CD4-positive, CD25-positive, alpha-beta regulatory T cell (primary cell): Measurements from ENCODE around the gene PLA1A. TPM values are rescaled to one million over a fixed set of nuclear protein-coding genes. Genes with fewer than 3 reads are reported as not detected.

Source experiments
- ATAC-seq, 2 donors: fragments of 150-1000 bp; cut with Tn5 transposase; one replicate each; pipeline ENCODE4 v1.10.0; 2021; ENCODE audit warnings: low read depth in 2 of 2, moderate number of reproducible peaks in 2 of 2, moderate library complexity in 1 of 2
- DNase-seq, 3 donors: peaks; one replicate each; pipeline versions ENCODE4 v3.0.0 to v3.0.0-alpha.2; 2012 to 2022; ENCODE audit warnings: mixed read lengths in 1 of 3
- H3K27ac ChIP-seq: one replicate; pipeline ENCODE4 v1.7.0; 2013; ENCODE audit warnings: mild to moderate bottlenecking, low read length; ENCODE audit not compliant: insufficient read depth, poor library complexity, severe bottlenecking
- H3K27me3 ChIP-seq: one replicate; pipeline ENCODE4 v1.7.0; 2013; ENCODE audit warnings: low read length; ENCODE audit not compliant: control insufficient read depth, insufficient read depth
- H3K36me3 ChIP-seq: one replicate; pipeline ENCODE4 v1.7.0; 2013; ENCODE audit warnings: mild to moderate bottlenecking, low read length, moderate library complexity; ENCODE audit not compliant: control insufficient read depth, insufficient read depth
- H3K4me1 ChIP-seq: 2 replicates; pipeline ENCODE4 v1.7.0; 2013; ENCODE audit warnings: mild to moderate bottlenecking, low read length; ENCODE audit not compliant: insufficient read depth, control insufficient read depth, poor library complexity, severe bottlenecking
- H3K4me3 ChIP-seq: one replicate; pipeline ENCODE4 v1.7.0; 2013; ENCODE audit warnings: low read depth, mild to moderate bottlenecking, low read length, moderate library complexity
- H3K9me3 ChIP-seq, 2 experiments: 1 replicate in 1 of 2; 2 replicates in 1 of 2; pipeline ENCODE4 v1.7.0; 2013; ENCODE audit warnings: low read length in 2 of 2, mild to moderate bottlenecking in 1 of 2, moderate library complexity in 1 of 2; ENCODE audit not compliant: control insufficient read depth in 2 of 2
- H3K27ac Mint-ChIP-seq, 3 donors: one replicate each; pipeline ENCODE4 v1.8.0; 2020 to 2022; ENCODE audit warnings: mild to moderate bottlenecking in 3 of 3, mixed read lengths in 3 of 3, moderate library complexity in 2 of 3
- H3K27me3 Mint-ChIP-seq: one replicate; pipeline ENCODE4 v1.8.0; 2022; ENCODE audit warnings: mild to moderate bottlenecking, mixed read lengths
- H3K36me3 Mint-ChIP-seq: one replicate; pipeline ENCODE4 v1.8.0; 2020; ENCODE audit warnings: mixed read lengths
- H3K4me1 Mint-ChIP-seq, 4 donors: one replicate each; pipeline ENCODE4 v1.8.0; 2020 to 2022; ENCODE audit warnings: mixed read lengths in 4 of 4, mild to moderate bottlenecking in 1 of 4
- H3K4me3 Mint-ChIP-seq, 4 donors: one replicate each; pipeline ENCODE4 v1.8.0; 2020 to 2022; ENCODE audit warnings: mild to moderate bottlenecking in 4 of 4, mixed read lengths in 4 of 4, moderate library complexity in 3 of 4
- H3K9me3 Mint-ChIP-seq, 7 donors: one replicate each; pipeline ENCODE4 v1.8.0; 2020 to 2022; ENCODE audit warnings: mixed read lengths in 7 of 7, mild to moderate bottlenecking in 3 of 7, moderate library complexity in 2 of 7
- polyA plus RNA-seq, 4 donors: library from polyadenylated mRNA; unstranded; fragments of 300-500 nt; fragmentation: Illumina TruSeq; gene quantifications; one replicate each; pipeline ENCODE4 v1.2.3, GENCODE V29; 2021
- total RNA-seq: library from RNA; stranded (reverse); gene quantifications from one replicate; pipeline ENCODE4 v1.2.3, GENCODE V29; 2022

The PLA1A gene
- total and polyA plus RNA-seq, 5 donors from 2014 or later: 0.18 TPM; not detected in 4

GRCh38 chr3:119611664-119612063 lies 14.0 kb downstream of the PLA1A start:
- DNase-seq (no peak), ATAC-seq (no peak)
- Histone ChIP-seq H3K36me3 (no peaks in the 10 kb centered on the region), H3K4me3 (no peak overlapping the region), H3K27ac (no peak overlapping the region), H3K4me1 (no peaks in the 10 kb centered on the region), H3K9me3 (no peaks in the 10 kb centered on the region), H3K27me3 (no peaks in the 10 kb centered on the region)
- Mint-ChIP-seq H3K9me3 (peaks cover 0 to 1% (median 0%) of the 10 kb centered on the region in 7 donors), H3K27ac (no peak overlapping the region), H3K4me3 (no peak overlapping the region), H3K4me1 (peaks cover 0 to 5% (median 0%) of the 10 kb centered on the region in 4 donors), H3K36me3 (no peaks in the 10 kb centered on the region), H3K27me3 (peaks cover 9% of the 10 kb centered on the region)

- no peaks in the 10 kb centered on the region for H3K4me1 ChIP-seq
- no peak for ATAC-seq
- H3K27me3 Mint-ChIP-seq: peaks cover 6% of the 10 kb centered on the region
- H3K4me3 ChIP-seq: no peak overlapping the region
- no peak overlapping the region for H3K4me3 Mint-ChIP-seq
- no peaks in the 10 kb centered on the region for H3K9me3 ChIP-seq
- no peaks in the 10 kb centered on the region for H3K27me3 ChIP-seq
- H3K27ac ChIP-seq: no peak overlapping the region
- no peaks in the 10 kb centered on the region for H3K36me3 Mint-ChIP-seq
- no peak overlapping the region for H3K27ac Mint-ChIP-seq
- no peaks in the 10 kb centered on the region for H3K36me3 ChIP-seq
- H3K4me1 Mint-ChIP-seq: no peaks in the 10 kb centered on the region
- H3K9me3 Mint-ChIP-seq: no peaks in the 10 kb centered on the region
- no peak for DNase-seq
Measured at GRCh38 chr3:119613201-119613600, 15.5 kb downstream of the PLA1A start.

DNA sequence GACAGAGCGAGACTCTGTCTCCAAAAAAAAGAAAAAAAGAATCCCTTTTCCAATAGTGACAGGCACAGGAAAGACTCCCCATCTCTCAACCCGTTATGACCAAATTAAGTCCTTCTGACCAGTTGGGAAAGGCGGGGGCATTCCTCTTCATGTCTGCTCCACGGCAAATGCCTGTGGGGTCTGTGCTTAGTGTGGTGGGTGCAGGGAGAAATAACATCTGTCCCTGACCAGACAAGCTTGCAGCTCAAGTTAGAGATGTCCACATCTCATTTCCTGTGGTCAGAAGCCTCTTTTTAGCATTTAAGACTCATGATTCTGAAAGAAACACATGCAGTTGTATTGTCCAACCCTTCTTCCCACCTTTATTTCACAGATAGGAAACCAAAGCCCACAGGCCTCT lies 16.2 kb downstream of the PLA1A start:
- Mint-ChIP-seq H3K36me3 (no peaks in the 10 kb centered on the region), H3K9me3 (no peaks in the 10 kb centered on the region), H3K27me3 (peaks cover 6% of the 10 kb centered on the region), H3K4me1 (no peaks in the 10 kb centered on the region), H3K4me3 (no peak overlapping the region), H3K27ac (no peak overlapping the region)
- H3K4me1 ChIP-seq: no peaks in the 10 kb centered on the region
- H3K27ac ChIP-seq: no peak overlapping the region
- H3K9me3 ChIP-seq: no peaks in the 10 kb centered on the region
- no peaks in the 10 kb centered on the region for H3K27me3 ChIP-seq
- no peak overlapping the region for H3K4me3 ChIP-seq
- H3K36me3 ChIP-seq: no peaks in the 10 kb centered on the region
- DNase-seq (no peak), ATAC-seq (no peak)

DNA sequence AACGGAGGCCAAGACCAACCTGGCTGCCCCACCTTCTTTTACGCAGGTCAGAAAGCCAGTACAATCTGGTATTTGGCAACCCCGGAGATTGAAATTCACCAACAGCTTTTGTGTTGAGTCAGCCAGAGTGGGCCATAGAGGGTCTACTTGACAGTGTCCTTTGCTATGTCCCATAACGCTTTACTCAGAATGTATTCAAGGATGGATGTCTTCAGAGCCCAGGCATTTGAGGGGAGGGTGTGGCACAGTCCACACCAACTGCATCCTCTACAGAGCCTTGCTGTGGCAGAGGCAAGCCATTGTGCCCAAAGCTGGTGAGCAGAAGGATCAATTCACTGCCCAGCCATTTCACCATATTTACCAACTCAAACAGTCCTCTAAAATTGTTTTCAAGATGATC lies 18.4 kb downstream of the PLA1A start:
- no peaks in the 10 kb centered on the region for H3K9me3 ChIP-seq
- Mint-ChIP-seq H3K27ac (no peak overlapping the region), H3K9me3 (no peaks in the 10 kb centered on the region), H3K36me3 (no peaks in the 10 kb centered on the region), H3K4me1 (no peaks in the 10 kb centered on the region), H3K4me3 (no peak overlapping the region), H3K27me3 (peaks cover 6% of the 10 kb centered on the region)
- DNase-seq (no peak), ATAC-seq (no peak)
- H3K4me1 ChIP-seq: no peaks in the 10 kb centered on the region
- no peaks in the 10 kb centered on the region for H3K36me3 ChIP-seq
- H3K4me3 ChIP-seq: no peak overlapping the region
- H3K27me3 ChIP-seq: no peaks in the 10 kb centered on the region
- no peak overlapping the region for H3K27ac ChIP-seq

DNA sequence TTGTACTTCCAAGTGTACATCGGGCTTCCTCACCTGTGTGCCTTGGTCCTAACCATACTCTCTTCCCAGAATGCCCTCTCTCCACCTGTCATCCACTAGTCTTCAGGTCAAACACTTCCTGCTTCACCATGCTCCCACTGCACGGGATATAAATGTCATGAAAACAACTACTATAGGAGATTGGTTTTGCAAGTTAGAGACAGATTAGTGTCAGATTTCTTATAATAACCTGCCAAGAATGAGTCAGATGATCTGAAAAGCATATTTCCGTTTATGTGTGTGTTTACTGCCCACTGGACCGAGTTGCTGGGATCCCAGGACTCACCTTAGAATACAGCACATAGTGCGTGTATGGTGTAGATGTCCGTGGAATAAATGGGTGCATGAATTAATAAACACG lies 21.4 kb downstream of the PLA1A start:
- Histone ChIP-seq H3K36me3 (no peaks in the 10 kb centered on the region), H3K27me3 (no peaks in the 10 kb centered on the region), H3K4me3 (no peak overlapping the region), H3K27ac (no peak overlapping the region), H3K9me3 (no peaks in the 10 kb centered on the region), H3K4me1 (no peaks in the 10 kb centered on the region)
- Mint-ChIP-seq H3K27me3 (no peaks in the 10 kb centered on the region), H3K4me3 (no peak overlapping the region), H3K9me3 (no peaks in the 10 kb centered on the region), H3K27ac (no peak overlapping the region), H3K4me1 (no peaks in the 10 kb centered on the region), H3K36me3 (no peaks in the 10 kb centered on the region)
- ATAC-seq: no peak
- no peak for DNase-seq

DNA sequence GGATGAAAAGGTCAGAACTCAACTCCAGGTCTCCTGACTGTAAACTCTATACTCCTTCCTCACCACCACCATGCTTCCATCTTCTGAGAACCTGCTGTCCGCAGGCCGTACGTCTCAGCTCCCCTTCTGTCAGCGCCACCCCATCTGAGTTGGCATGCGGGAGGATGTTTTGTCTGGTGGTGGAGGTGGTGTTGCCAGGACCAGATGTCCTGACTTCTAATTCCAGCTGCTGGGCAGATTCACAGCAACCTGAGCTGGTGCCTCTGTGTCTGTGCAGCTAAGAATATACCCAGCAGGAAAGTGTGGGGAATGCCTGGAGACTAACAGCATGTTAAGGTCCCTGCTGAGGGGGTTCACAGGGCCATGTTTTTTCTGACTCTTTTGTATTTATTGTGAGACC lies 23.2 kb downstream of the PLA1A start:
- H3K27me3 Mint-ChIP-seq: no peaks in the 10 kb centered on the region
- no peaks in the 10 kb centered on the region for H3K36me3 Mint-ChIP-seq
- Histone ChIP-seq H3K36me3 (no peaks in the 10 kb centered on the region), H3K27me3 (no peaks in the 10 kb centered on the region), H3K4me3 (no peak overlapping the region), H3K27ac (no peak overlapping the region), H3K9me3 (no peaks in the 10 kb centered on the region), H3K4me1 (no peaks in the 10 kb centered on the region)
- no peak overlapping the region for H3K27ac Mint-ChIP-seq
- H3K4me3 Mint-ChIP-seq: no peak overlapping the region
- no peak for DNase-seq
- peaks cover 0 to 4% (median 0%) of the 10 kb centered on the region in 4 donors for H3K4me1 Mint-ChIP-seq
- no peak for ATAC-seq
- H3K9me3 Mint-ChIP-seq: no peaks in the 10 kb centered on the region

- Histone ChIP-seq H3K27me3 (no peaks in the 10 kb centered on the region), H3K9me3 (no peaks in the 10 kb centered on the region), H3K4me1 (peaks cover 26% of the 10 kb centered on the region), H3K36me3 (no peaks in the 10 kb centered on the region), H3K4me3 (no peak overlapping the region), H3K27ac (no peak overlapping the region)
- no peak overlapping the region for H3K27ac Mint-ChIP-seq
- ATAC-seq: no peak
- H3K36me3 Mint-ChIP-seq: no peaks in the 10 kb centered on the region
- no peak for DNase-seq
- no peak overlapping the region for H3K4me3 Mint-ChIP-seq
- no peaks in the 10 kb centered on the region for H3K9me3 Mint-ChIP-seq
- H3K27me3 Mint-ChIP-seq: no peaks in the 10 kb centered on the region
- H3K4me1 Mint-ChIP-seq: peaks cover 11 to 33% (median 21%) of the 10 kb centered on the region in 4 donors
Measured at GRCh38 chr3:119624002-119624720, 26.5 kb downstream of the PLA1A start.

GRCh38 chr3:119625451-119626153 lies 27.9 kb downstream of the PLA1A start:
- H3K27me3 Mint-ChIP-seq: no peaks in the 10 kb centered on the region
- H3K27ac Mint-ChIP-seq: peak overlapping the region; percentile 2 to 73 (median 13)
- no peaks in the 10 kb centered on the region for H3K9me3 Mint-ChIP-seq
- Histone ChIP-seq H3K27ac (no peak overlapping the region), H3K4me1 (peaks cover 26% of the 10 kb centered on the region), H3K36me3 (no peaks in the 10 kb centered on the region), H3K4me3 (no peak overlapping the region), H3K27me3 (no peaks in the 10 kb centered on the region), H3K9me3 (no peaks in the 10 kb centered on the region)
- H3K4me3 Mint-ChIP-seq: no peak overlapping the region
- H3K4me1 Mint-ChIP-seq: peaks cover 11 to 37% (median 24%) of the 10 kb centered on the region in 4 donors
- no peak for DNase-seq
- no peak for ATAC-seq
- no peaks in the 10 kb centered on the region for H3K36me3 Mint-ChIP-seq
